Karpas-422 (cell line): ENCODE results near the gene SPTBN1. TPM values are rescaled to one million over a fixed set of nuclear protein-coding genes. Genes with fewer than 3 reads are reported as not detected.
A peak's percentile ranks its signal among the peaks of the same experiment; 100 is the strongest.

Experiments used
- DNase-seq: peaks from one replicate; pipeline ENCODE4 v3.0.0-alpha.2; 2015
- H2AFZ ChIP-seq: fragments of 200-600 bp; sonication (generic); 2 replicates; pipeline ENCODE4 v1.6.1; 2014; ENCODE audit warnings: antibody characterized with exemption, low read length, mixed read lengths
- H3K27ac ChIP-seq: fragments of 200-600 bp; sonication (generic); 2 replicates; pipeline ENCODE4 v1.5.1; 2014; ENCODE audit warnings: mild to moderate bottlenecking, low read length, moderate library complexity
- H3K27me3 ChIP-seq: fragments of 200-600 bp; sonication (generic); 2 replicates; pipeline ENCODE4 v1.6.1; 2014; ENCODE audit warnings: low read length, mixed read lengths
- H3K36me3 ChIP-seq: fragments of 200-600 bp; sonication (generic); 2 replicates; pipeline ENCODE4 v1.6.1; 2014; ENCODE audit warnings: low read length, mixed read lengths; ENCODE audit not compliant: insufficient read depth
- H3K4me1 ChIP-seq: fragments of 200-600 bp; sonication (generic); 2 replicates; pipeline ENCODE4 v1.6.1; 2014; ENCODE audit warnings: mild to moderate bottlenecking, low read length, mixed read lengths
- H3K4me2 ChIP-seq: fragments of 200-600 bp; sonication (generic); 2 replicates; pipeline ENCODE4 v1.6.1; 2014; ENCODE audit warnings: low read length, low read depth, mild to moderate bottlenecking; ENCODE audit not compliant: poor library complexity, severe bottlenecking
- H3K4me3 ChIP-seq: fragments of 200-600 bp; sonication (generic); 2 replicates; pipeline ENCODE4 v1.5.1; 2014; ENCODE audit warnings: mild to moderate bottlenecking, antibody characterized with exemption, low read length, mixed read lengths
- H3K79me2 ChIP-seq: fragments of 200-600 bp; sonication (generic); 2 replicates; pipeline ENCODE4 v1.6.1; 2014; ENCODE audit warnings: mild to moderate bottlenecking, low read length, mixed read lengths
- H3K9ac ChIP-seq: fragments of 200-600 bp; sonication (generic); 2 replicates; pipeline ENCODE4 v1.6.0; 2014; ENCODE audit warnings: low read length
- H3K9me2 ChIP-seq: fragments of 200-600 bp; sonication (generic), shearing (Covaris generic); replicated peaks from 2 replicates; pipeline ENCODE4 v1.6.0; 2014; ENCODE audit warnings: mild to moderate bottlenecking, low read length, moderate library complexity; ENCODE audit not compliant: insufficient read depth
- H3K9me3 ChIP-seq: fragments of 300-700, 200-600 bp; sonication (generic); 2 replicates; pipeline ENCODE4 v1.6.1; 2014; ENCODE audit warnings: low read length, mixed read lengths
- H4K20me1 ChIP-seq: fragments of 200-600 bp; sonication (generic); 2 replicates; pipeline ENCODE4 v1.6.1; 2014; ENCODE audit warnings: mild to moderate bottlenecking, antibody characterized with exemption, low read length, low read depth; ENCODE audit not compliant: insufficient read depth
- total RNA-seq: library from RNA; depleted of rRNA; stranded (reverse); fragments of >200 nt; shearing (Covaris generic); gene quantifications from 2 replicates; pipeline ENCODE4 v1.2.3, GENCODE V29; 2014; ENCODE audit warnings: low replicate concordance

The SPTBN1 gene
- total RNA-seq, 1 experiment from 2014 or later = 6.2 TPM

DNA sequence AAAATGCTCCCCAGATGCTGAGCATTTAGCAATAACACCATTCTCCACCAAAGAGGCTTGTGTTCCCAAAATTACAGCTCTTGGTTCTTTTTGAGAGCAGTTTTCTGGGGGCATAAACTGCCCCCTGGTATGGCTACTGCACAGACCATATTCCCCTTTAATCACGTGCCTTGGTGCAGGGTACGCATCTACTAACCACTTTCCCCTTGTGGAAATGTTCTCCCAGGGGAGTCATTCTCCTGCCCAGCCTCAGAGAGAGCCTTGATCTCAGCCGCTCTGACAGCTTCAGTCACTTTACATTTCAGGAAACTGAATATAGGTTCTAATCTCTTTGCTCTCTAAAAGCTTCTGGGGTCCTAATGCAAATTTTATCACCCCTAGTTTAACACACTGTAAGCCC, 222.6 kb downstream of the SPTBN1 start:
- Histone ChIP-seq H3K27ac (peak overlapping the region; percentile 88), H3K27me3 (no peaks in the 10 kb centered on the region), H3K79me2 (no peaks in the 10 kb centered on the region), H3K9me2 (no peaks in the 10 kb centered on the region), H3K9ac (peak overlapping the region; percentile 48), H2AFZ (peak overlapping the region; percentile 41; the same call in 1 of the 2 replicates), H3K4me2 (peak overlapping the region; percentile 62), H3K4me1 (peaks cover 71% of the 10 kb centered on the region), H4K20me1 (no peaks in the 10 kb centered on the region), H3K4me3 (peak overlapping the region; percentile 39), H3K9me3 (no peaks in the 10 kb centered on the region), H3K36me3 (no peaks in the 10 kb centered on the region)
- peak; percentile 83 for DNase-seq

DNA sequence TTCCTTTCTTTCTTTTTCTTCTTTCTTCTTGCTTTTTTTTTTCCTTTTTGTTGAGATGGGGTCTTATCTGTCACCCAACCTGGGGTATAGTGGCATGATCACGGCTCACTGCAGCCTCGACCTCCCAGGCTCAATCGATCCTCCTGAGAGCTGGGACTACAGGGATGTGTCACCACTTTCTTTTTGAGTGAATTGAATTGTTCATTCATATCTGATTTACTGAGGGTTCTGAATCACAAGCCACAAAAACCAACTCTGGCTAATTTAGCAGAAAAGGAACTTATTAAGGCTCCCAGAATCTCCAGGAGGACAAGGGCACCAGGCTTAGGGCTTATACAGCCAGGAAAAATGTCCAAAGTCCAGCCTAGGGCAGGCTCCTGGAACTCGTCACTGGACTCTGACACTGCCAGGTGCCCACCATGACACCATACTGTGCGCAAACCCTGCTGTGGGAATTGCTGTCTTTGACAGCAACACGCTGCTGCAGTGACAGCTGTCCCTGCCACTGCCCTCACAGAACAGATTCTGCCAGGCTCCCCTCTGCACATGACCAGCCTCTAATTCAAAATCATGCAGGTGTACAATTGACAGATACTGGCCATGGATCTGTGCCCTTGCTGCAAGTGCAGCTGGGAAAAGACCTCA, 224.4 kb downstream of the SPTBN1 start:
- peak; percentile 54 for DNase-seq
- no peak overlapping the region; the same call in 1 of the 2 replicates for H2AFZ ChIP-seq
- H3K4me1 ChIP-seq = peaks cover 62% of the 10 kb centered on the region

DNA sequence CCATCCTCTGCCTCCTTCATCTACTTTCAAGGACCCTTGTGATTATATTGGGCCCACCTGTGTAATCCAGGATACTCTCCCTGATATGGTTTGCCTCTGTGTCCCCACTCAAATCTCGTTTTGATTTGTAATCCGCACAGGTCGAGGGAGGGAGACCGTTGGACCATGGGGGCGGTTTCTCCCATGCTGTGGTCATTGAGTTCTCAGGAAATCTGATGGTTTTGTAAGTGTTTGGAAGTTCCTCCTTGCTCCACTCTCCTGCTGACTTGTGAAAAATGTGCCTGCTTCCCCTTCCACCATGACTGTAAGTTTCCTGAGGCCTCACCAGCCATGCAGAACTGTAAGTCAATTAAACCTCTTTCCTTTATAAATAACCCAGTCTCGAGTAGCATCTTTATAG, 225.3 kb downstream of the SPTBN1 start:
- H3K9me3 ChIP-seq = no peaks in the 10 kb centered on the region
- H3K27ac ChIP-seq = peak overlapping the region; percentile 88
- no peak overlapping the region for H3K4me2 ChIP-seq
- no peaks in the 10 kb centered on the region for H3K9me2 ChIP-seq
- DNase-seq = no peak
- H3K79me2 ChIP-seq = no peaks in the 10 kb centered on the region
- no peak overlapping the region for H2AFZ ChIP-seq
- H3K36me3 ChIP-seq = no peaks in the 10 kb centered on the region
- no peaks in the 10 kb centered on the region for H4K20me1 ChIP-seq
- H3K9ac ChIP-seq = no peak overlapping the region
- peaks cover 59% of the 10 kb centered on the region for H3K4me1 ChIP-seq
- no peaks in the 10 kb centered on the region for H3K27me3 ChIP-seq
- H3K4me3 ChIP-seq = no peak overlapping the region

More for the DNA sequence above, 224.4 kb downstream of the SPTBN1 start:
- H3K9ac ChIP-seq = peak overlapping the region; percentile 47; the same call in 1 of the 2 replicates
- peak overlapping the region; percentile 62 for H3K4me2 ChIP-seq
- H3K9me2 ChIP-seq = no peaks in the 10 kb centered on the region
- peak overlapping the region; percentile 88 for H3K27ac ChIP-seq
- H3K36me3 ChIP-seq = no peaks in the 10 kb centered on the region
- no peaks in the 10 kb centered on the region for H3K79me2 ChIP-seq
- H3K9me3 ChIP-seq = no peaks in the 10 kb centered on the region
- no peak overlapping the region for H3K4me3 ChIP-seq
- H3K27me3 ChIP-seq = no peaks in the 10 kb centered on the region
- no peaks in the 10 kb centered on the region for H4K20me1 ChIP-seq

DNA sequence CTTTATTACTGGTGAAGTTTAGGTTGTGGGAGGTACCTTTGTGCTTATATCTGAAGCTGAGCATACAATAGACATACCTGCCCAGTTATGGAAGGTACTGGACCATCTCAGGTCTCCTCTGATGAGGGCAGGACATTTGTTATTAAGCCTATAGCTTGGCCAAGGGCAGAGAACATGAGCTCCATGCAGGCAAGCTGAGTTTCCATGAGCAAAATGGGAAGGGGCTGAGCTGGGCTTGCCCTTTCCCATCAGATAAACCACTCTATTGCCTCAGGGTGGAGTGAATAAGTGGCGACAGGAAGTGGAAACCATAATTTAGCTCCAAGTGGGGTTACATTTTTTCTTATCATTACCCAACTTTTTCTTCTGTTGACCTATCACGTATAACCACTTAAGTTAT, 227.5 kb downstream of the SPTBN1 start:
- H3K9ac ChIP-seq = no peak overlapping the region
- H3K27ac ChIP-seq = no peak overlapping the region
- no peaks in the 10 kb centered on the region for H3K9me3 ChIP-seq
- H4K20me1 ChIP-seq = no peaks in the 10 kb centered on the region
- H3K79me2 ChIP-seq = no peaks in the 10 kb centered on the region
- no peaks in the 10 kb centered on the region for H3K9me2 ChIP-seq
- no peaks in the 10 kb centered on the region for H3K36me3 ChIP-seq
- H3K4me3 ChIP-seq = no peak overlapping the region
- H3K27me3 ChIP-seq = no peaks in the 10 kb centered on the region
- no peak for DNase-seq
- H2AFZ ChIP-seq = no peak overlapping the region
- peaks cover 41% of the 10 kb centered on the region for H3K4me1 ChIP-seq
- H3K4me2 ChIP-seq = no peak overlapping the region

DNA sequence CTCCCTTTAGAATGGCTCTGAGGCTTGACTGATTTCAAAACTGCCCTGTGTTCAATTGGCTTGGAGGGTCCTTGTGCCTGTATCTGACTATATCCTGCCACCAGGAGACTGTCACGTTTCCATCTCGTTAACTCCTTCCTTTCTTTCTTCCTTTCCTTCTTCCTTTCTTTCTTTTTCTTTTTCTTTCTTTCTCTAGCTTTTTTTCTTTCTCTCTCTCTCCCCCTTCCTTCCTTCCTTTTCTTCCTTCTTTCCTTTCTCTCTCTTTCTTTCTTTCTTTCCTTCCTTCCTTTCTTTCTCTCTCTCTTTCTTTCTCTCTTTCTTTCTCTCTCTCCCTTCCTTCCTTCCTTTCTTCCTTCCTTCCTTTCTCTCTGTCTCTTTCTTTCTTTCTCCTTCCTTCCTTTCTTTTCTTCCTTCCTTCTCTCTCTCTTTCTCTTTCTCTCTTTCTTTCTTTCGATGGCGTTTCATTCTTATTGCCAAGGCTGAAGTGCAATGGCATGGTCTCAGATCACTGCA, 229.2 kb downstream of the SPTBN1 start:
- H3K4me3 ChIP-seq = no peak overlapping the region
- H4K20me1 ChIP-seq = no peaks in the 10 kb centered on the region
- no peaks in the 10 kb centered on the region for H3K79me2 ChIP-seq
- H2AFZ ChIP-seq = no peak overlapping the region
- no peaks in the 10 kb centered on the region for H3K27me3 ChIP-seq
- no peaks in the 10 kb centered on the region for H3K36me3 ChIP-seq
- no peak for DNase-seq
- H3K9ac ChIP-seq = no peak overlapping the region
- H3K9me2 ChIP-seq = no peaks in the 10 kb centered on the region
- H3K4me2 ChIP-seq = no peak overlapping the region
- peaks cover 23% of the 10 kb centered on the region for H3K4me1 ChIP-seq
- no peak overlapping the region for H3K27ac ChIP-seq
- no peaks in the 10 kb centered on the region for H3K9me3 ChIP-seq

DNA sequence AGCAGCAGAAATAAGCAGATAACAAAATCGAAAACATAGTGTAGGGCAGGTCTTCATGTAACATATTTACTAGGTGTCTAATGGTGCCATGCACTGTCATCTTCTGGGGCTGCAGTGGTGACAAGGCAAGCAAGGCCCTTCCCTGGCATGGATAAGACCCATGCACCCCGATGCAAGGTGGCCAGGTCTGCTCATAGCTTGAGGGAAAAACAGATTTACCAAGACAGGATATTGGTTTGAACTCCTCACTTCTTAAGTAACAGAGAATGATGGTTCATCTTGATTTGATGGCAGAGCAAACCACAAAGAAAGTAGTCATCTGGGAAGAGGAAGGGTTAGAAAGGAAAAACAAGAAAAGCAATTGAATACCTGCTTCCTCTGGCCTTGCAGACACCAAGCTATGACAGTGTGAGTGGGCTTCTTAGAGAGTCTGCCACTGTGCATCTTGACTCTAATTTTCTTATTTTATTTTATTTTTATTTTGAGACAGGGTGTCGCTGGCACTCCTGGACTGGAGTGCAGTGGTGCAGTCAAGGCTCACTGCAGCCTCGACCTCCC, 231.5 kb downstream of the SPTBN1 start:
- no peak for DNase-seq
- Histone ChIP-seq H3K36me3 (no peaks in the 10 kb centered on the region), H4K20me1 (no peaks in the 10 kb centered on the region), H3K79me2 (no peaks in the 10 kb centered on the region), H3K27me3 (no peaks in the 10 kb centered on the region), H2AFZ (peak overlapping the region; percentile 63), H3K4me1 (peaks cover 9% of the 10 kb centered on the region), H3K4me2 (no peak overlapping the region), H3K27ac (no peak overlapping the region), H3K4me3 (no peak overlapping the region), H3K9me2 (no peaks in the 10 kb centered on the region), H3K9ac (no peak overlapping the region), H3K9me3 (no peaks in the 10 kb centered on the region)

DNA sequence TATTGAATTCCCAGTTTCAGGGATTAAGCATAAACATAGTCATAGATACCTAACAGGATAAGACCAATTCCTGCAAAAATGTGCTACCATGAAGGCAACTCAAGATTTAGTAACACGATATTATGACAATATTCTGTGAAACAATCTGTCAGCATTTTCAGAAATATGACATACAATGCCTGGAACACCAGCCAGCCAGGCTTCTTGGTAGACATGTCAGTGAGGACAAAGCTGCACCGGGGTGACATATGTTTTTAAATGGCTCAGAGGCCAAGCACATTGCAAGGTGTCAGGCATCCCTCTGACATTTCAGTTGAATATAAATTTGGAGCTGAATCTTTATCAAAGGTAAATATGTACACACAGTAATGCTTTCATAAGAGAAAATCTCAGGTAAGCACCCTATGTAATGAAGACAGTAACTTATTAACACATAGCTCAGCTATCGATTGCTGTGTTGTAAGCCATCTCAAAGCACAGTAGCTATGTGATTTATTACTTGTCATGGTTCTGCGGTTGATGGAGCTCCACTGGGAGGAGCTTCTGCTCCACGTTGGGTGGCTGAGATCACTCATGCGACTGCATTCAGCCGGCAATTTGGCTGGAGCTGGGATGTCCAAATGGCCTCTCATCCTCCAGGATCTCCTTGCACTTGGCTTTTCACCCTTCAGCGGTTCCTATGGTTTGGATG, 235.5 kb downstream of the SPTBN1 start:
- Histone ChIP-seq H3K4me3 (no peak overlapping the region), H4K20me1 (no peaks in the 10 kb centered on the region), H3K9ac (no peak overlapping the region), H3K27me3 (no peaks in the 10 kb centered on the region), H2AFZ (no peak overlapping the region), H3K4me1 (peaks cover 3% of the 10 kb centered on the region; the same call in 1 of the 2 replicates), H3K9me2 (no peaks in the 10 kb centered on the region), H3K9me3 (no peaks in the 10 kb centered on the region), H3K27ac (no peak overlapping the region), H3K4me2 (no peak overlapping the region), H3K79me2 (no peaks in the 10 kb centered on the region), H3K36me3 (no peaks in the 10 kb centered on the region)
- DNase-seq = no peak

DNA sequence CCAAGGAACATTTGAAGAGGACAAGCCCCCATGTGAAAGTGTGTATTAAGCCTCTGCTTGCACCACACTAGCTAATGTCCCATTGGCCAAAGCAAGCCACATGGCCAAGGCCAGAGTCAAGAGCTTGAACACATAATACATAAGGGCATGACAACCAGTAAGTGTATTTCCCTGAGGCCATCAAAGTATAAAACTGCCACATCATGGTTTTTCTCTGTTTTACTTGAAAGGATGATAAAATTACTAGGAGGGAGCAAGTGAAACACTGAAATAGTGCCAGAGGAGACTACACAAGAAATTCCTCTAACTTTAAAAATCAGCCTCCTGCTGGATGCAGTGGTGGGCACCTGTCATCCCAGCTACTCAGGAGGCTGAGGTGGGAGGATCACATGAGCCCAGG, 236.4 kb downstream of the SPTBN1 start:
- peaks cover 2% of the 10 kb centered on the region; the same call in 1 of the 2 replicates for H3K4me1 ChIP-seq
- no peak for DNase-seq
- H3K36me3 ChIP-seq = no peaks in the 10 kb centered on the region
- H2AFZ ChIP-seq = no peak overlapping the region
- no peaks in the 10 kb centered on the region for H3K79me2 ChIP-seq
- no peak overlapping the region for H3K4me3 ChIP-seq
- H4K20me1 ChIP-seq = no peaks in the 10 kb centered on the region
- no peaks in the 10 kb centered on the region for H3K9me2 ChIP-seq
- no peaks in the 10 kb centered on the region for H3K9me3 ChIP-seq
- no peaks in the 10 kb centered on the region for H3K27me3 ChIP-seq
- H3K9ac ChIP-seq = no peak overlapping the region
- no peak overlapping the region for H3K4me2 ChIP-seq
- no peak overlapping the region for H3K27ac ChIP-seq
